ENCODE measurements around the gene FLCN. TPM values are rescaled to one million over a fixed set of nuclear protein-coding genes. Genes with fewer than 3 reads are reported as not detected.

FLCN gene
- total RNA-seq, 4 donors from 2014 or later = 13.2 to 82.0 (median 61.5) TPM

DNA sequence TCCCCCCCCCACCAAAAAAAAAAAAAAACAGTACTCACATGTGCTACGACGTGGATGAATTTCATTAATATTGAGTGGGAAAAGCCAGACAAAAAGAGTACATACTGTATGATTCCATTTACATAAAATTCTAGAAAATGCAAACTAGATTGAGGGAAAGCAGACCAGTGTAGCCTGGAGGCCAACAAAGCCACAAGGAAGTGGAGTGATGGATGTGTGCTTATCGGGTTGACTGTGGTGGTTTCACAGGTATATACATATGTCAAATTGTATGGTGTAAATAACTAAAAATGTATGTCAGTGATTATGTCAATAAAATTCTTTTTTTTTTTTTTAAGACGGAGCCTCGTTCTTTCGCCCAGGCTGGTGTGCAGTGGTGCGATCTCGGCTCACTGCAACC lies 29.0 kb downstream of the FLCN start:
- TF ChIP-seq, protein P1, sequence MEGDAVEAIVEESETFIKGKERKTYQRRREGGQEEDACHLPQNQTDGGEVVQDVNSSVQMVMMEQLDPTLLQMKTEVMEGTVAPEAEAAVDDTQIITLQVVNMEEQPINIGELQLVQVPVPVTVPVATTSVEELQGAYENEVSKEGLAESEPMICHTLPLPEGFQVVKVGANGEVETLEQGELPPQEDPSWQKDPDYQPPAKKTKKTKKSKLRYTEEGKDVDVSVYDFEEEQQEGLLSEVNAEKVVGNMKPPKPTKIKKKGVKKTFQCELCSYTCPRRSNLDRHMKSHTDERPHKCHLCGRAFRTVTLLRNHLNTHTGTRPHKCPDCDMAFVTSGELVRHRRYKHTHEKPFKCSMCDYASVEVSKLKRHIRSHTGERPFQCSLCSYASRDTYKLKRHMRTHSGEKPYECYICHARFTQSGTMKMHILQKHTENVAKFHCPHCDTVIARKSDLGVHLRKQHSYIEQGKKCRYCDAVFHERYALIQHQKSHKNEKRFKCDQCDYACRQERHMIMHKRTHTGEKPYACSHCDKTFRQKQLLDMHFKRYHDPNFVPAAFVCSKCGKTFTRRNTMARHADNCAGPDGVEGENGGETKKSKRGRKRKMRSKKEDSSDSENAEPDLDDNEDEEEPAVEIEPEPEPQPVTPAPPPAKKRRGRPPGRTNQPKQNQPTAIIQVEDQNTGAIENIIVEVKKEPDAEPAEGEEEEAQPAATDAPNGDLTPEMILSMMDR (IDR thresholded peaks at IDR 0.05) = no peak
- no peak for TF ChIP-seq POLR2A (IDR thresholded peaks at IDR 0.05)
- no peak overlapping the region for H3K4me3 ChIP-seq
- H3K27ac ChIP-seq = peak overlapping the region; percentile 80 to 86
- no peak for DNase-seq
- intact Hi-C loops (cut with DNase I; ENCODE audit: low total_unique reads) = no loop called here
- no peaks in the 10 kb centered on the region for H3K9me3 ChIP-seq
- no peaks in the 10 kb centered on the region for H3K27me3 ChIP-seq
- peaks cover 0 to 17% of the 10 kb centered on the region in 2 donors for H3K4me1 ChIP-seq
- H3K36me3 ChIP-seq = no peaks in the 10 kb centered on the region

DNA sequence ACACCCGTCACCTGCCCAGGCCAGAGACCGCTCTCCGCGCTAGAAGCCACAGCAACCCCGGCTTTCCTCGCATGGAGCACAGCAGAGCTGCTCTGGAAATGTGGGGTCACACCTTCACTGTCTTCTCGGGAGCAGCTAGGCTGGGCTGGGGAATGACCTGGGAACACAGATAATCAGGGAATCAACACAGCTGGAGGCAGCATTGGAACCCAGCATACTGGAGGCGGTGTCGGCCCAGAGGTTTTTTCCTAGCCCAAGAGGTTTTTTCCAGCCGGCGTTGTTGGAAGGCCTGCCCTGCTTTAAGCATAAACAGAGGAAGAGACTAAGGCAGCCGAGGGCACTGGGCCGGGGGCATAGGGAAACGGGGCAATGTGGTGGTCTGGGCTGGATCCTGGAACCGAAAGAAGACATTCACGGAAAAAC lies 30.0 kb downstream of the FLCN start:
- Histone ChIP-seq H3K27me3 (no peaks in the 10 kb centered on the region), H3K27ac (peak overlapping the region; percentile 80 to 86), H3K9me3 (no peaks in the 10 kb centered on the region), H3K36me3 (no peaks in the 10 kb centered on the region), H3K4me3 (peak overlapping the region in 1 of 2 donors; percentile 48), H3K4me1 (peaks cover 0 to 17% of the 10 kb centered on the region in 2 donors)
- DNase-seq = no peak
- intact Hi-C loops (cut with DNase I; ENCODE audit: low total_unique reads) = no loop called here
- TF ChIP-seq, protein P1 (IDR thresholded peaks at IDR 0.05) = no peak
- no peak for TF ChIP-seq POLR2A (IDR thresholded peaks at IDR 0.05)

DNA sequence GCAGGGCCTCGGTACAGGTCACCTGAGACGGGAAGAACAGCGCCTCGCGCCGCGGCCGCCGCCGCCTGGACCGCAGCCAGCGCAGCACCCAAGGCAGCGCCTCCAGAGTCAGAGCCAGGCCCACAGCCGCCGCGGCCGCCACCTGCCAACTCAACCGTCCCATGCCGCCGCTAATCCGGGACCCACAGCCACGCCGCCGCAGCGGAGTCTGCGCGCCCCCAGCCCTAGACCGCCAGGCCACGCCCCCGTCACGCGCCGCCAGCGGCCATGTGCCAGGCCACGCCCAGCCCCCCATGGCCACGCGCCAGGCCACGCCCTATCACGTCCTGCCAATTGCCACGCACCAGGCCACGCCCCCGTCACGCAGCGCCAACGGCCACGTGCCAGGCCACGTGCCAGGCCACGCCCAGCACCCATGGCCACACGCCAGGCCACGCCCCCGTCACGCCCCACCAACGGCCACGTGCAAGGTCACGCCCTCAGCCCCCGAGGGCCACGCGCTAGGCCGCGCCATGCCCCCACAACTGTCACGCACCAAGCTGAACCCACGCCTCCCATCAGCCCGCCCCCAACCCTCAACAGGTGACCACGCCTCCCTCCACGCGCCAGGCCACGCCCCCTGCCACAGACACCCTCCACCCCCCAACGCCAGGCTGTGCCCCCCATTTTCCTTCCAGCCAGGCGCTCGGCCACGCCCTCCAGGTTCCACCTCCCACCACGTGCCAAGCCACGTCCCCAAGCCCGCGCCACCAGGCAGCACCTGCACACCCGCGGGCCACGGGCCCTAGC lies 30.6 kb downstream of the FLCN start, which contains the start of gene PLD6:
PLD6 (minus strand) TSS at position 210 of the 789 bp plus-strand sequence; CDS start at position 163, 47 bp downstream.
- H3K27me3 ChIP-seq = no peaks in the 10 kb centered on the region
- H3K27ac ChIP-seq = peak within 1 kb of the TSS; percentile 80 to 86
- H3K4me1 ChIP-seq = peaks cover 0 to 17% of the 10 kb centered on the region in 2 donors
- peak in 1 of 2 donors; percentile 42 for TF ChIP-seq POLR2A (IDR thresholded peaks at IDR 0.05)
- TF ChIP-seq, protein P1 (IDR thresholded peaks at IDR 0.05) = no peak
- H3K4me3 ChIP-seq = peak within 1 kb of the TSS; percentile 34 to 48
- peak; percentile 79 to 82 for DNase-seq
- no peaks in the 10 kb centered on the region for H3K36me3 ChIP-seq
- no peaks in the 10 kb centered on the region for H3K9me3 ChIP-seq
- intact Hi-C loops (cut with DNase I; ENCODE audit: low total_unique reads) = no loop called here

DNA sequence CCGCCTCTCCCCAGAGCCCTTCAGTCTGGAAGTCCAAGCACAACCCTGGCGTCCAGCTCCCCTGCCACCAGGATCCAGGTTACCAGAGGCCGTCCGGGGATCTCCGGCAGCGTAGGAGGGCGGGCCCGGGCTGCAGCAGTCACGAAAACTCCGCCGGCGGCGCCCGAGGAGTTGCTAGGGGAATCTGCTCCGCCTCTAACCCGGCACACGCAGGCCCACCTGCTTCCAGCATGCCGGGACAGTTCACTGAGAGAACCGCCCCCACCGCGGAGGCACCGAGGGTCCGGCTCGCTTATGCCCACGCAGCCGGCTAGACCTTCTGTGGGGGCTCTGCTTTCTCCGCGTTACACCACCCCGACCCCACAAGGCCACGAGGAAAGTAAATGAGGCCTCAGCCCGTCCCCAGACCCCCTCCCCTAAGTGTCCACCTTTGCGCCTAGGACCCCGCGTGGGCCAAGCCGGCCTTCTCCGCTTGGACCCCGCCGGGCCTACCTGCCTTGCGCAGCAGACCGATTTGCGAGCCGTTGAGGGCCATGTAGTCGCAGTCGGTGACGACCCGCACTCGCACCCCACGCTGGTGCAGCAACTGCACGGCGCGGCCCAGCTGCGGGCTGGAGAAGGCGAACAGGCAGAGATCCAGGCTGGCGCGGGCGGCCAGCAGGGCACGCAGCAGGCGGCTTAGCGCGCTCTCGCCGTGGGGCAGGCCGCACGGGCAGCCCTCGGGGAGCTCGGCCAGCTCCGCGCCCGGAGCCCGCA lies 31.4 kb downstream of the FLCN start:
- intact Hi-C loops (cut with DNase I; ENCODE audit: low total_unique reads) = no loop called here
- peak; percentile 53 to 61 for DNase-seq
- peaks cover 0 to 17% of the 10 kb centered on the region in 2 donors for H3K4me1 ChIP-seq
- no peak for TF ChIP-seq POLR2A (IDR thresholded peaks at IDR 0.05)
- TF ChIP-seq, protein P1 (IDR thresholded peaks at IDR 0.05) = no peak
- H3K36me3 ChIP-seq = no peaks in the 10 kb centered on the region
- H3K27ac ChIP-seq = peak overlapping the region; percentile 80 to 86
- H3K27me3 ChIP-seq = no peaks in the 10 kb centered on the region
- H3K4me3 ChIP-seq = peak overlapping the region; percentile 34 to 48
- H3K9me3 ChIP-seq = no peaks in the 10 kb centered on the region

All from uterus (tissue), 4 donors.